B cell (primary cell): ENCODE measurements around the gene TMEM108.

Experiments used
- EZH2 ChIP-seq: IDR thresholded peaks from 2 replicates; pipeline ENCODE4 v1.6.1; 2012; ENCODE audit warnings: borderline replicate concordance, low read depth, mild to moderate bottlenecking, moderate library complexity, low read length; ENCODE audit not compliant: insufficient read depth, poor library complexity, severe bottlenecking
- TF ChIP-seq, protein P1 (sequence below): fragments of 200-600 bp; IDR thresholded peaks from one replicate; pipeline ENCODE4 v1.8.0; 2022; ENCODE audit warnings: antibody characterized with exemption, mild to moderate bottlenecking

DNA sequence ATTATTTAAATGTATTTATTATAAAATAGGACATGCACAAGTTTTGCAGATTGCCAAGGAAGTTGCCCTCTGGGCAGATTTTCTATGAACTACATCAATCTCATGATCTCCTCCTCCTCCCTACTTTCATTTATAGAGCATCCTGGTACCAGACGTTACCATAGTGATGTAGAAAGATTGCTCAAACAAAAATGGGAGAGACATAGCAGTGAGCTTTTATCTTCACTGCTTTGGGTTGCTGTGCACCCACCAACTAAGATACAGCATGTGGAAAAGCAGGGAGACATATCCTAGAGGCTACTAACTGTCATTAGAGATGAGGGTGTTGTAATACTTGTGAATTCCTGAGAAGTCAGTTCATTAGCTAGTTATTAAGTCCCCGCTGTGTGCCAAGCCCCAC is 224.1 kb downstream of the TMEM108 start:
- TF ChIP-seq, protein P1, sequence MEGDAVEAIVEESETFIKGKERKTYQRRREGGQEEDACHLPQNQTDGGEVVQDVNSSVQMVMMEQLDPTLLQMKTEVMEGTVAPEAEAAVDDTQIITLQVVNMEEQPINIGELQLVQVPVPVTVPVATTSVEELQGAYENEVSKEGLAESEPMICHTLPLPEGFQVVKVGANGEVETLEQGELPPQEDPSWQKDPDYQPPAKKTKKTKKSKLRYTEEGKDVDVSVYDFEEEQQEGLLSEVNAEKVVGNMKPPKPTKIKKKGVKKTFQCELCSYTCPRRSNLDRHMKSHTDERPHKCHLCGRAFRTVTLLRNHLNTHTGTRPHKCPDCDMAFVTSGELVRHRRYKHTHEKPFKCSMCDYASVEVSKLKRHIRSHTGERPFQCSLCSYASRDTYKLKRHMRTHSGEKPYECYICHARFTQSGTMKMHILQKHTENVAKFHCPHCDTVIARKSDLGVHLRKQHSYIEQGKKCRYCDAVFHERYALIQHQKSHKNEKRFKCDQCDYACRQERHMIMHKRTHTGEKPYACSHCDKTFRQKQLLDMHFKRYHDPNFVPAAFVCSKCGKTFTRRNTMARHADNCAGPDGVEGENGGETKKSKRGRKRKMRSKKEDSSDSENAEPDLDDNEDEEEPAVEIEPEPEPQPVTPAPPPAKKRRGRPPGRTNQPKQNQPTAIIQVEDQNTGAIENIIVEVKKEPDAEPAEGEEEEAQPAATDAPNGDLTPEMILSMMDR = no peak
- no peak for TF ChIP-seq EZH2
